Activated T-cell treated with anti-CD3 and anti-CD28 coated beads for 4 hours (primary cell): ENCODE results near the gene SPATA31E1.
"Not testable (repeated sequence)": the region's sequence is repeated elsewhere in the genome, so short reads cannot be mapped to it uniquely, and the experiment has no call there.

ENCODE experiments used
- DNase-seq: peaks from one replicate; pipeline ENCODE4 v3.0.0-alpha.2; 2020

SPATA31E1 gene

GRCh38 chr9:87886210-87886932 is 3.7 kb downstream of the SPATA31E1 start:
- no peak for DNase-seq

GRCh38 chr9:87886933-87887505 is 4.3 kb downstream of the SPATA31E1 start:
- DNase-seq, result no peak

- DNase-seq, result no peak
Measured at GRCh38 chr9:87887661-87888480, 5.2 kb downstream of the SPATA31E1 start.

DNA sequence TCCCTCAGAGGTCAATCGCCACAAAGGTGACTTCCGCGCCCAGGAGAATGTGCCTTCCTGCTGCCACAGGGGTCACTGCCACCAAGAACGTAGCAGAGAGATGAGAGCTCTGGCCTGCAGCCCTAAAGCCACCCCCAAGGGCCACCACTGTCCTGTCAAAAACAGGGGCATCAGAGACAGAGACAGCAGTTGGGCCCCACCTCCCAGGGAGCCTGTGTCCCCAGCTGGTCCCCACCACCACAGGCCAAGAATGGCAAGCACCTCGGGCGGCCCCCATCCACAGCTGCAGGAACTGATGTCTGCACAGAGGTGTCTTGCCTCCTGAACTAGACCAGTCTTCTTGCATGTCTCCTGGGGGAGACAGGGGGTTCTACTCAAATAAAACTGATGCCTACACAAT is 5.8 kb downstream of the SPATA31E1 start:
- DNase-seq, result no peak

DNA sequence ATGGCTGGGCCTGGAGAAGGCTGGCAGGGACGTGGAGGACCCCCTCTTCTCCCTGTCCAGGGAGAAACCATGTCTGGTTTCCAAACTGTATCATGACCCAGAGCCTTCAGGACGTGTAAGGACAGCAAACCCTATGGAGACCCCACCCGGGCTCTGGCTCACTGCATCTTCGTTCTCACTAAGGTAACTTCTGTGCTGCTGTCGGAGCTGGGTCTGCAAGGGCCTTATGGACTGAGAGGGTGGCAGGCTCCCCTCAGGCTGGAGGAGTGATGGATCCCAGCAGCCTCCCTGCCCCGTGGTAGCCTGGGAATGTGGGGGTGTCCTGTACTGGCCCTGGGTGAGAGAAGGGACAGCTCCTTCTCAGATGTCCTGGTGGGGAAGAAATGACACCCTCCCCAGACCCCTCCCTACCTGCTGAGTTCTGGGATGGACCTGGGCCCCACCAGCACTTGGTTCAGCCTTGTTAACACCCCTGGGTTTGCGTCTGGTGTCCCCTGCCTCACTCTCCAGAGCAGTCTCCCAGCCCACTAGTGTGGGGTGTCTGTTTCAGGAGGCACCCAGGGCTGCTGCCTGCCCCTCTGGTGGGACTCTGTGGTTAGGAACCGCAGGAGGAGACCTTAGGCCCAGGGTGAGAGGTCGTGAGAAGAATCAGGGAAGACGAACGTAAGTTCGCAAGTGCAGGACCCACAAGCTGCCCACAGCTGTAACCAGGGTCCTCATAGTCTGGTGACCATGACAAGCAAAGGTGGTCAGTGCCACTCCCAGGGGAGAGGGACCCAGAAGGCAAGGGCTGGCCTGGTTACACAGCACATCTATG is 6.6 kb downstream of the SPATA31E1 start:
- DNase-seq, result no peak

DNA sequence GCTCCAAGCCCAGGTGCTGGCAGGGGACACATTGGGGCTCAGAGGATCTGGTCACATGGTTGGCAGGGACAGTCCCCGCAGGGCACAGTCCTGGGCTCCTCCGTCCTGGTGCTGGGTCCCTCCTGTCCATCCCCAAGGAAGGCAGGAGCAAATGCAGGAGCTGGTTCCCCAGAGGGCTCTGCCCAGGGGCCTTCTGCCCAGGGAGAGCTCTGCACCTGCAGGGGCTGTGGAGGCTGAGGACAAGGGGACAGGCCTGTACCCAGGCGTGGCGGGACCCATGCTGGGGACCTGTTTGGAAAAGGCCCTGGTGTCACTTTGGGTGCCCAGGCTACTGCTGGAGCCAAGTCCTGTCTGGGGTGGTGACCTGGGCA is 7.2 kb downstream of the SPATA31E1 start:
- DNase-seq, result no peak

DNA sequence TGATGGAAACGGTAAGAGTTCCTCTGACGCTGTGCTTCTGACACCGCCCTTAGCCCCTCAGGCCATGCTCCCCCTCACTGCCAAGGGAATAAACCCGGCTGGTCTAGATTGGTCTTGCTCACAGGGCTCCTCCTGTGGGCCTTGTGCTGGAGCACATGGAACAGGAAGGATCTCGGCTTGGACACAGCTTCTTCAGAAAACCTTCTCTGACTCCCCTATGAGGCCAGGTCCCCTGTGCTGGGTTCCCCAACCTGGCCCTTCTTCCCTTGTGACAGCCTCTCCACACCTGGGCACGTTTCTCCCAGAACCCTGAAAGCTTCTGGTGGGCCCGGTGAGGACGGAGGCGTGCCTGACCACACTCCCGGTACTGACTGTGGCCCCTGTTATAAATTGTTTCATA is 8.2 kb downstream of the SPATA31E1 start:
- no peak for DNase-seq

DNA sequence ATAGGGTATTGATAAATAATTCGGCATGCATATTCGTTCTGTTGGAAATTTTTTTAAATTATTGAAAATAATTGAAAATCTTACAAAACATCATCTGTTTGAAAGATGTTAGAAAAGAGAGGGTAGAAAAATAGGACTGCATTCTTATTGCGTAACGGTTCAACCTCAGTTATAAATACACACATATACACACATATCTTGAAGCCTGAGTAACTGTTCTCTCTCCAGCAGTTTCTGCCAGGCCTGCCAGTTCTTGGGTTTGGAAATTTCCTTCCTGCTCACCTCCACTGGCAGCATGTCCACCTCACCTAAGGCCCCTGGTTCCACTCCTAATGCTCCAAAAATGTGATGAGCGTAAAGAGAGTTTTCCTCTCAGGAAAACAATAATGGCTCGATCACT is 9.1 kb downstream of the SPATA31E1 start:
- DNase-seq, result no peak

DNA sequence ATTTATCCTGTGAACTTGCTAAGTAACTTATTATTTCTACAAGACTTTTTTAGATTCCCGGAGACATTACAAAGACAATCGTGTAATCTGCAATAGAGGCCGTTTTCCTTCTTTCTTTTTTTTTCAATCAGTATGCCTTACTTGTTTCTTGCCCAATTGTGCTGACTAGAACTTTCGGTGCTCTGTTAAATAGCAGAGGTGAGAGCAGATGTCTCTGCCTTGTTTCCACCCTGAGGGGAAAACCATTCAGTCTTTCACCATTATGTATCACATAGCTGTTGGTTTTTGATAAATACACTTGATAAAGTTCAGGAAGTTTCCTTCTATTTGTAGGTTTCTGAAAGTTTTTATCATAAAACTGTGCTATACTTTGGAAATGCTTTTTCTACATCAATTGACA is 10.3 kb downstream of the SPATA31E1 start:
- no peak for DNase-seq

DNA sequence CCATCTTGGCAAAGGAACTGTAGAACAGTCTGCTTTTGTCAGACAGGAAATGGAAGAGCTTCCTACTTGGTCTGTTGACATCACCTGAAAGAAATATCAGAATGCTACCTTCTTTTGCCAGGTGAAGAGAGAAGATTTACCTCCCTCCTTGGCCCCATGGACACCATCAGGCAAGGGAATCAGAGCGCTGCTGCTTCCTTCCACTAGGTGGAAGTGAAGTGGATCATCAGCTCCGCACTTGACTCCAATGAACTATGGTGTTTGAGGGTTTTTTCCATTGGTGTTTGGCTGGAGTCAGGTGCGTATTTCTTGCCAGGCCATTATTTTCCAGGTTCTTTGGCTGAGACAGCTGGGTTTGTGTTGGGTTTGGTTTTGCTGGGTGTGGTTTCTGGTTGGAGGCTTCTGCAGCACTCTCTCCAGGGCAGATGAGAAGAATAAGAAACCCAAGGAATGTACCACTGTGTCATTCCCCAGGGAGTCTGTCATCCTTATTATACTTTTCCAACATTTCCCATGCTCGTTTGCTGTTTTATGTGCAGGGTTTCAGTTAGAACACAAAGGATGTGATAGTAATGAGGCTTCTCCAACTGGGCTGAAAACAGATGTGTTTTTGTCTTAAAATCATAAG is 12.4 kb downstream of the SPATA31E1 start:
- DNase-seq, result no peak

GRCh38 chr9:87896891-87897290 is 14.2 kb downstream of the SPATA31E1 start:
- no peak for DNase-seq

DNA sequence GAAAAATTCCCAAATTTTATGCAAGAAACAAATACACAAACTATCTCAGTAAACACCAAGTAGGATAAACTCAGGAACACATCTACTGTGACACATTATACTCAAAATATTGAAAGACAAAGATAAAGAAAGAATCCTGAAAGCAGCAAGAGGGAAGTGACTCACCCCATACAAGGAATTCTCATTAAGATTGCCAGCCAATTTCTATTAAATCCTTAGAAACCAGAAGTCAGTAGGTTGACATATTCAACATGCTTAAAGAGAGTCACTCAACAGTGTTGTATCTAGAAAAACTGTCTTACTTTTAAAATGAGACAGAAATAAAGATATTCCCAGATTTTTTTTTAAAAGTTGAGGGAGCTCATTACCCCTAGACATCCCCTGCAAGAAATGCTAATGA is 15.5 kb downstream of the SPATA31E1 start:
- no peak for DNase-seq

DNA sequence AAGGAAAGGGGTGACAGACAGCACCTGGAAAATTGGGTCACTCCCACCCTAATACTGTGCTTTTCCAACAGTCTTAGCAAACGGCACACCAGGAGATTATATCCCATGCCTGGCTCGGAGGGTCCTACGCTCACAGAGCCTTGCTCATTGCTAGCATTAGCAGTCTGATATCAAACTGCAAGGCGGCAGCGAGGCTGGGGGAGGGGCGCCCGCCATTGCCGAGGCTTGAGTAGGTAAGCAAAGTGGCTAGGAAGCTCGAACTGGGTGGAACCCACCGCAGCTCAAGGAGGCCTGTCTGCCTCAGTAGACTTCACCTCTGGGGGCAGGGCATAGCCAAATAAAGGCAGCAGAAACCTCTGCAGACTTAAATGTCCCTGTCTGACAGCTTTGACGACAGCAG is 19.7 kb downstream of the SPATA31E1 start:
- not testable (repeated sequence) for DNase-seq

DNA sequence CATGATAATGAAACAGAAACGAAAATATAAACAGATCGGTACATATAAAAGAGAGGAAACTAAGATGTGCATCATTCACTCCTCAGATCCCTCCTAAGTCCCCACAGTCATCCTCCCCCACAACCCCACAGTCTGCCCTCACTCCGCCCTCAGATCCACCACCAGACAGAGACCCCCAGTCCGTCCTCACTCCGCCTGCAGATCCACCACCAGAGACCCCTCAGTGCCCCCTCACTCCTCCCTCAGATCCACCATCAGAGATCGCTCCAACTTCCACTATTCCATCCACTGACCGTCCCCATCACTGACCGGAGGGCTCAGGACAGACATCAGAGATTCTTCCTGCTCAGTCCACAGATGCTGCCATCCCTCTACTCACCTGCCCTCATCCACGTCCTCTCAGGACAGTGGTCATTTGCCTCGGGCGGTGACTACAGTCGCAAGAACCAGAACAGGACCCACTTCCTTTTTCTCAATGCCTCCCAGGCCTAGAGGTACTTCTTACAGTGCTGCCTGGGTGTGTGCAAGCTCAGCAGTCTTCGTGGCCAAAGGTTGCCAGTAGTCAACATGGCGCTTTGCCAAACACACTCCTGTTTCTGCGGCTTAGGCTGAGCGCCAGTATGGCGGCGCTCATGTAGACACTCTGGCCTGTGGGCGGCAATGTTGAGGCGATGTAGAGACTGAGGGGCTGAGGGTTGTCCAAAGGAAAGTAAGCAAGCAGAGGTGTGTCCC is 26.8 kb downstream of the SPATA31E1 start:
- DNase-seq, result no peak

DNA sequence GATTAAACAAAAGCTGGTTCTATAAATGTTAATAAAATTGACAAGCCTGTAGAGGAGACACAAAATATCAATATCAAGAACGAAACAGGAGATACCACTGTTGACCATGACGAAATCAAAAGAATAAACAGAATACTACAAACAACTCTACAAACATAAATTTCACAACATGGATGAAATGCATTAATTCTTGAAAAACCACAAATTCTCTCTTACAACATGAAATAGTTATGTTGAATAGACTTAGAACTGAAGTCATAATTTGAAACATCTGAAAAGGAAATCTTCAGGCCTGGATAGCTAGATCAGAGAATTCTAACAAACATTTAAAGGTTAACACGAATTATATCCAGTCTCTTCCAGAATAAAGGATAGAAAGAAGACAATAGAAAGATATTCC is 28.1 kb downstream of the SPATA31E1 start:
- no peak for DNase-seq

DNA sequence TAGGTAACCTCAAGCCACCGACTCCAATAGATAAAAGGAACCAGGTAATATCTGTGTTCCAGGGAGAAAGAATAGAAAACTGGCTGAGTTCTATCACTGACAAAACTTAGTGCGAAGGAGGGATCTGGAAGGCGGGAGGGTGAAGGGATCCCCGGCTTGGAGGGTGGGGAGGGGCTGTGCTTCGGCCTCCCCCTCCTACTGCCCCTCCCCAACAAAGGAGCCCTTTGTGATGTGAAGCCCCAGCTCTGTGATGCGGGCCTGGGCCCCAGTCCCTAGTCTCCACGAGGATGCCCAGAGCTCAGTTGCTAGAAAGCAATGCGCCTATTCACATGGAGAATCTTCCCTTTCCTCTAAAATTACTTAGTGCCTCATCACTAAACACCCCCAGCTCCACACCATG is 35.0 kb downstream of the SPATA31E1 start, which contains the start of gene SPATA31C1:
TSS of gene SPATA31C1 (plus strand) at position 301 of the 400 bp plus-strand sequence.
- DNase-seq, result not testable (repeated sequence)

- DNase-seq, result not testable (repeated sequence)
Measured at GRCh38 chr9:87919013-87919412, 36.3 kb downstream of the SPATA31E1 start.

GRCh38 chr9:87921561-87921960 is 38.9 kb downstream of the SPATA31E1 start:
- not testable (repeated sequence) for DNase-seq

- DNase-seq, result not testable (repeated sequence)
Measured at GRCh38 chr9:87923012-87923411, 40.3 kb downstream of the SPATA31E1 start.

DNA sequence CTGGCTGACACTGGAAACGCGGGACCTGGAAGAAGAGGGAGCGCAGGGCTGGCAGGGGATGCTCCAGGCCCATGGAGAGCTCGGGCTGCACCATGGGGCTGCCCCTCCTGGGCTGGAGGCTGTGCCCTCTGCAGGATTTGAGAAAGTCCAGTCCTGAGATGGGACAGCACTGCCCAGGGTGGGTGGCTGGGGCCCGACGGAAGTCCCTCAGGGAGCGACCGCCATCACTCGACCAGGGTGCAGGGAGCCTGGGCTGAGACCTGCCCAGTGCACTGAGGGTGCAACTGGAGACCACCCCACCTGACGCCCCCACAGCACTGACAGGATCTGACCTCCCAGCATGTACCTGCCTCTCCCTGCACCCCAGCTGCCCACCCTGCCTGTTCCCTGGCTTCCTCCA is 42.2 kb downstream of the SPATA31E1 start:
- not testable (repeated sequence) for DNase-seq

DNA sequence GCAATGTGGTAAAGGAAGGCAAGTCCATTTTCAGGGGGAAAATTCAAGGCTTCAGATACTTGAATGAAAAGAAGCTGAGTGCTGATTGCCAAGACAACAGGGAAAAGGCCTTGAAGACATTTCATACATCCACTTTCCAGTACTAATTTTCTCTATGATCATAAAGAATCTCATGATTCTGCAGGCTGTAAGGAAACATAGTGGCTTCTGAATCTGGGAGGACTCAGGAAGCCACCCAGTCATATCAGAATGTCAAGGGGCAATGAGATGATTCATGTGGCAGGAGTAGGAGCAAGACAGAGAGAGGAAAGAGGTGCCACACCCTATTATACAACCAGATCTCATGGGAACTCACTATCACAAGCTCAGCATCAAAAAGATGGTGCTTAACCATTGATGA is 46.5 kb downstream of the SPATA31E1 start:
- DNase-seq, result not testable (repeated sequence)

- not testable (repeated sequence) for DNase-seq
Measured at GRCh38 chr9:87934444-87934843, 51.8 kb downstream of the SPATA31E1 start.
